ENCODE data around the gene WBP1.

Gene WBP1

DNA sequence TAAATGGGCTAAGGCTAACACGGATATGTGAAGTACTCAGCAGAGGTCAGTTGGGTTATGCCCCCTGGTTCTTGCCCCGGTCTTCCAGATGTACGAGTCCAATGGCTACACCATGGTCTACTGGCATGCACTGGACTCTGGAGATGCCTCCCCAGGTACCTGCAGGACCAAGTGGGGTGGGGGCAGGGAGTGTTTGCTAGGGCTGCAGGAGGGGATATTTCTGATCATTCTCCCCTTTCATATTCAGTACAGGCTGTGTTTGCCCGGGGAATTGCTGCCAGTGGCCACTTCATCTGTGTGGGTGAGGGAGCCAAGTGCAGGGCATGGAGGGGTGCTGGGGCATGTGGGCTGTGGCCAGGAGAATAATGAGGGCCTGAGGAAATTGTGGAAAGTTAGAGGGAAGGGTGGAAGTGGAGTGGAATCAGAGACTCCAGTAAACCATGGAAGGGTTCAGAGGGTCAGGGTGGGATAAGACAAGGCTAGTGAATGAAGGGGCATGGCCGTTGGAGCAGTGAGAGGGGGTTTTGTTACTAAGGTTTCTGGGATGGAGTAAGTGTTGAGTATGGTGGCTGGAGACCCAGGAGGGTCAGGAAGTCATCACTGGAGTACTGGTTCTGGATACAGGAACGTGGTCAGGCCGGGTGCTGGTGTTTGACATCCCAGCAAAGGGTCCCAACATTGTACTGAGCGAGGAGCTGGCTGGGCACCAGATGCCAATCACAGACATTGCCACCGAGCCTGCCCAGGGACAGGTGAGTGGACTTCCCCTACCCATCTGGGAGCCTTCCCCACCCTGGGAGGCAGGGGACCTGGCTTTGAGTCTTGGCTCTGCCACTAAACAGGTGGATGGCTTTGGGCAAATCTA, 34.8 kb upstream of the WBP1 start:
- no peak for TF ChIP-seq ZNF274 (IDR thresholded peaks at IDR 0.05; ENCODE audit: low read depth, low read length)
- H3K4me3 ChIP-seq (ENCODE audit: low read length) = no peak overlapping the region

- H3K4me3 ChIP-seq (ENCODE audit: low read length) = no peak overlapping the region
- no peak for TF ChIP-seq ZNF274 (IDR thresholded peaks at IDR 0.05; ENCODE audit: low read depth, low read length)
Observed at GRCh38 chr2:74424139-74424992, 33.9 kb upstream of the WBP1 start.

DNA sequence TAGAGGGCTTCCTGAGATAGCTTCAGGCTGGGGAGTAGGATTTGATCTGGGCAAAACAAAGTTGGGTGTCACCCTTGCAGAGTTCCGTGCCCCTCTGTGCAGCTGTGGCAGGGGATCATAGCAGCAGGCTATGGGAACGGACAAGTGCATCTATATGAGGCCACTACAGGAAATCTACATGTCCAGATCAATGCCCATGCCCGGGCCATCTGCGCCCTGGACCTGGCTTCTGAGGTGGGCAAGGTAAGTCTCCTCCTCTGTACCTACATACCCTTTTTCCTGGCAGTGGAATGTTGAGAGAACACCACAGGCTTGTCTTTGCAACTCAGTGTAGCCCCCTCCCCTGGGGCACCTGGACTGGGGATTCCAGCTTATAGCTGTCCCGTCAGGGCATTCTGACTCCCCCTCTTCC, 33.2 kb upstream of the WBP1 start:
- no peak for TF ChIP-seq ZNF274 (IDR thresholded peaks at IDR 0.05; ENCODE audit: low read depth, low read length)
- no peak overlapping the region for H3K4me3 ChIP-seq (ENCODE audit: low read length)

GRCh38 chr2:74425523-74425922, 32.7 kb upstream of the WBP1 start:
- TF ChIP-seq ZNF274 (IDR thresholded peaks at IDR 0.05; ENCODE audit: low read depth, low read length) = no peak
- no peak overlapping the region for H3K4me3 ChIP-seq (ENCODE audit: low read length)

GRCh38 chr2:74426181-74426758, 32.0 kb upstream of the WBP1 start:
- no peak overlapping the region for H3K4me3 ChIP-seq (ENCODE audit: low read length)
- no peak for TF ChIP-seq ZNF274 (IDR thresholded peaks at IDR 0.05; ENCODE audit: low read depth, low read length)

DNA sequence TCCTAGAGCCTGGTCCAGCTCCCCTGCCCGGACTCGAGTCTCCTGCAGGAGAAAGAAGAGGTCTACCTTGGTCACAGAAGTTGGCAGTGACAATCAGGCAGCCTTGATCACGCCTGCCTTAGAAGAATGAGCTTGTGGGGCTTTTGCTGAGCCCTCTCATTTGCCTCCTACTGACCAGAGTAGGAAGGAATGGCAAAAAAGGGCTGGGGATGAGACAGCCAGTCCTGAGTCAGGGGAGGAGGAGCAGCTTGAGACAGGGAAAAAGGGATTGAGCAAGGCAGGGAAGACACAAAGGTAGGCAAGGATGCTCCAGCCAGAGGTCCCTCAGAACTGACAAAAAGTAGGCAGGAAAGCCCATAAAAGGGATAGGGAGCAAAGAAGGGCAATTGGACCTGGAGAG, 30.7 kb upstream of the WBP1 start:
- no peak for TF ChIP-seq ZNF274 (IDR thresholded peaks at IDR 0.05; ENCODE audit: low read depth, low read length)
- no peak overlapping the region for H3K4me3 ChIP-seq (ENCODE audit: low read length)

- TF ChIP-seq ZNF274 (IDR thresholded peaks at IDR 0.05; ENCODE audit: low read depth, low read length) = no peak
- no peak overlapping the region for H3K4me3 ChIP-seq (ENCODE audit: low read length)
Observed at GRCh38 chr2:74428675-74429074, 29.6 kb upstream of the WBP1 start.

DNA sequence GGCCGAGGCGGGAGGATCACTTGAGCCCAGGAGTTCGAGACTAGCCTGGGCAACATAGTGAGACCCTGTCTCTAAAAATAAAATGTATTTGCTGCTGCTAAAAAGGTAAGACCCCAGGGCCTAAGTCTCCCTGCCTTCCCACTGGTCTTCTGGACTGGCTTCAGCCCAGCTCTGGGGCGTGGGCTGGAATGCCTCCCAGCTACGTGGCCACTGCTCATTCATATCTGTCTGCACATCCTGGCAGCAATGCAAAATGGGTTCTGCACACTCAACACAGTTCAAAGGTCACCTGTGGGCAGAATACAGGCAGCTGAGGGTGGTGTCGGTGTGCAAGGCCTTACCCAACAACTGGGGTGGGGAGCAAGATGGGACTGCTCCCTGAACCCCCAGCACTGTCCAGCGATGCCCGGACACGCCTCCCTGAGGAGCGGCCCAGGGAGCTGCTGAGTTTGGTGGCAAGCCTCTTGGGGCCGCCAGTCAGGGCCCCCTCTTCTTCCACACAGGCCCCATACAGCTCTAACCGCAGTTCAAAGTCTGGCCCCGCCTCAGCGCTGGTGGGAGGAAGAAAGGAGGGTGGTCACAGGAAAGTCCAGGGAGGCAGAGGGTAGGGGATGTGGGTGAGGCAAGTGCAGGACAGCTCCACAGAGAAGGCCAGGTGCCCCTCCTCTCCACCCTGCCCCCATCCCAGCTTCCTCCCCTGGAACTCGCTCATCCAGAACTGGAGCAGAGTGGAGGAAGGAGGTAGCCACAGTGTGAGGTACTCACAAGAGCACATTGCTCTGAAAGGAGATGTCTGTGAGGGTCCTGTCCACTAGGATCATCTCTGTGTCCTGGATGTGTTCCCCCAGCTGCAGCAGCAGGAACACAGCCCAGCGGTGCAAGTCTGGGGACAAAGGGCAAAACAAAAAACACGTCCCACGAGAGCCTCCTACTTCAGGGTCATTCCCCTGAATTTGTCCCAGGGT, 28.5 kb upstream of the WBP1 start:
- TF ChIP-seq ZNF274 (IDR thresholded peaks at IDR 0.05; ENCODE audit: low read depth, low read length) = no peak

DNA sequence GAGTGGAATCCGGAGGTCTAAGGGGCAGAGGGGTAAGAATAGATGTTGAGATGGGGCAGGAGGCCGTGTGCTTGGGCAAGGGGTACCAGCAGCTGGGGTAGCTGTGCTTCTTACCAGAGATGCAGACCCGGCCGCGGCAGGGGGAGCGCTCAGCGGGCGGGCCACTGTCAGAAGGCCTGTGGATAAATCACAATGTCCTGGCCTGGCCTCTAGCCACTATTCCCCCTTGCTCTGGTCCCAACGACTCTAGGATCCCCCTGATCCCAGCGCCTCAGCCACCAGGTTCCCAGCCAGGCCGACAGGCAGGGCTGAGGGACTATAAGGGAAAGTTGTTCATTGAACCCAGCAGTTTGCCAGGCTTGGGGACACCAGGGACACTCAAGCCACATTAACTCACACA, 27.7 kb upstream of the WBP1 start:
- no peak overlapping the region for H3K4me3 ChIP-seq (ENCODE audit: low read length)
- no peak for TF ChIP-seq ZNF274 (IDR thresholded peaks at IDR 0.05; ENCODE audit: low read depth, low read length)

More for the DNA sequence above, 28.5 kb upstream of the WBP1 start:
- no peak overlapping the region for H3K4me3 ChIP-seq (ENCODE audit: low read length)

DNA sequence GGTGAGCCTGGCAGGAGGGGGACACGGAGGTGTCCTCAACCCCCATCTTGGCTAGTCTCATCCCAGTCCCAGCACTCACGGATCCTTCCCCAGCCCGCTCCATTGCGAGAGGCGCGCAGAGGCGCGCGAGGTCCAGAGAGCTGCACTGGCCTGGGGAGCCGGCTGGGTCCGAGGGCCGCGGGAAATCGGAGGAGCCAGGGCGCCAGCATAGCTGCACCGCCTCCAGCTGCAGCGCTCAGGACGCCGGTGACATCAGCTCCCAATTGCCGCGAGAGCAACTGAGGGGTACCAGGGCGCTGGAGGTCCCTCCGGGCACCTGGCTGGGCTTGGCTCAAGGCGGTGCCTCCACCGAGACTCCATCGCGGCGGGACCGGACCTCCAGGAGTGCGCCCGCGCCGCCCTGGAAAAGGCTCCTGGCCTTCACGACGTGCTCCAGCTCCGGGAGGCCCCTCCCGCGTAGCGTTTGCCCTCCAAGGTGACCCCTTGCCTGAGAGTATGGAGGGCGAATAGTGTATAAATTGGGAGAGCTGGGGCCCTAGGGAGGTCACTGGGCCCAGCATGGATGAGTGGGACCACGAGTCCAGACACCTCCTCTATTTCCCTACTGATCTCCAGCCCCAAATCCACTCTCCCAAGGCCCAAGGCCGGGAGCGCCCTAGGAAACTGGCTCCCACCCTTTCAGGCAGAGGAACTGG, 22.0 kb upstream of the WBP1 start:
- no peak overlapping the region for H3K4me3 ChIP-seq (ENCODE audit: low read length)
- no peak for TF ChIP-seq ZNF274 (IDR thresholded peaks at IDR 0.05; ENCODE audit: low read depth, low read length)

- TF ChIP-seq ZNF274 (IDR thresholded peaks at IDR 0.05; ENCODE audit: low read depth, low read length) = no peak
- no peak overlapping the region for H3K4me3 ChIP-seq (ENCODE audit: low read length)
Observed at GRCh38 chr2:74436848-74437695, 21.2 kb upstream of the WBP1 start.

DNA sequence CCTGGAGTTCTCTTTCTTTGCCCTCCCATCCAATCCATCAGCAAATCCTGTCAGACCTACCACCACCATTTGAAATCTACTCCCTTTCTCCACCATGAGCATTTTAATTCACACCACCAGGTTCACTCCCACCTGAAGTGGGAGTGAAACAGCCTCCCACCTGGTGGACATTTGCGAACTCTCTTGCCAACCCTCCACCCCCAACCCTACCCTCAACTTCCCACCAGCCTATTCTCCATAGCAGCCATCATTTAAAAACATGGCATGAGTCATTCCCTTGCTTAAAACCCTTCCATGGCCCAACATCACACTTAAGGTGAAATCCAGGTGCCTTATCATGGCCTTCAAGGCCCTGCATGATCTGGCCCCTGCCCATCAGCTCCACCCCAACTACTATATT, 20.0 kb upstream of the WBP1 start:
- no peak for TF ChIP-seq ZNF274 (IDR thresholded peaks at IDR 0.05; ENCODE audit: low read depth, low read length)
- H3K4me3 ChIP-seq (ENCODE audit: low read length) = no peak overlapping the region
